Neural cell (in vitro differentiated cells): ENCODE data around the gene ADORA2A. TPM values are rescaled to one million over a fixed set of nuclear protein-coding genes. Genes with fewer than 3 reads are reported as not detected.

Experiments
- H2AFZ ChIP-seq: fragments of 200-600, 300-800 bp; sonication (generic), shearing (Covaris generic); 2 replicates; pipeline ENCODE4 v1.6.0; 2014; ENCODE audit warnings: low read depth, mild to moderate bottlenecking, antibody characterized with exemption, low read length, moderate library complexity
- H3F3A ChIP-seq: fragments of 200-600 bp; shearing (Covaris generic); 2 replicates; pipeline ENCODE4 v1.6.1; 2016; ENCODE audit warnings: mild to moderate bottlenecking, moderate library complexity, mixed read lengths, antibody characterized with exemption, low read length; ENCODE audit not compliant: insufficient read depth, poor library complexity, severe bottlenecking
- H3K27ac ChIP-seq: fragments of 200-600, 300-800 bp; sonication (generic), shearing (Covaris generic); 2 replicates; pipeline ENCODE4 v1.5.1; 2014; ENCODE audit warnings: mild to moderate bottlenecking, low read length, moderate library complexity
- H3K27me3 ChIP-seq: fragments of 300-800, 200-600 bp; sonication (generic), shearing (Covaris generic); 2 replicates; pipeline ENCODE4 v1.6.0; 2014; ENCODE audit warnings: mild to moderate bottlenecking, low read depth, low read length, moderate library complexity; ENCODE audit not compliant: insufficient read depth
- H3K36me3 ChIP-seq: fragments of 300-800, 200-600 bp; sonication (generic), shearing (Covaris generic); 2 replicates; pipeline ENCODE4 v1.5.1; 2014; ENCODE audit warnings: mild to moderate bottlenecking, antibody characterized with exemption, low read length, moderate library complexity; ENCODE audit not compliant: insufficient read depth
- H3K4me2 ChIP-seq: fragments of 300-800, 200-600 bp; sonication (generic), shearing (Covaris generic); 2 replicates; pipeline ENCODE4 v1.6.0; 2014; ENCODE audit warnings: mild to moderate bottlenecking, low read length
- H3K4me3 ChIP-seq: fragments of 300-800, 200-600 bp; sonication (generic), shearing (Covaris generic); 2 replicates; pipeline ENCODE4 v1.5.1; 2014; ENCODE audit warnings: mild to moderate bottlenecking, low read length, moderate library complexity
- H3K79me2 ChIP-seq: fragments of 200-600 bp; shearing (Covaris generic); replicated peaks from 2 replicates; pipeline ENCODE4 v1.6.0; 2014; ENCODE audit warnings: mild to moderate bottlenecking, low read length, moderate library complexity; ENCODE audit not compliant: insufficient read depth
- H3K9ac ChIP-seq: fragments of 300-800, 200-600 bp; sonication (generic), shearing (Covaris generic); 2 replicates; pipeline ENCODE4 v1.6.1; 2016; ENCODE audit warnings: mild to moderate bottlenecking, low read length, mixed read lengths
- H3K9me2 ChIP-seq: fragments of 200-600 bp; shearing (Covaris generic); 2 replicates; pipeline ENCODE4 v1.6.1; 2016; ENCODE audit warnings: mild to moderate bottlenecking, low read length, mixed read lengths; ENCODE audit not compliant: insufficient read depth
- H3K9me3 ChIP-seq: fragments of 200-600, 300-800 bp; sonication (generic), shearing (Covaris generic); 2 replicates; pipeline ENCODE4 v1.6.1; 2016; ENCODE audit warnings: mild to moderate bottlenecking, mixed run types, low read length, moderate library complexity, mixed read lengths
- H4K20me1 ChIP-seq: fragments of 200-600 bp; shearing (Covaris generic); 2 replicates; pipeline ENCODE4 v1.6.1; 2016; ENCODE audit warnings: mild to moderate bottlenecking, mixed run types; ENCODE audit not compliant: insufficient read depth
- CTCF ChIP-seq: fragments of 450-650 bp; IDR thresholded peaks from 2 replicates; pipeline ENCODE4 v1.5.1; 2014; ENCODE audit warnings: antibody characterized with exemption, mild to moderate bottlenecking, moderate library complexity; ENCODE audit not compliant: poor library complexity, severe bottlenecking
- EP300 ChIP-seq: fragments of 450-650 bp; conservative IDR thresholded peaks from 2 replicates; pipeline ENCODE4 v1.6.1; 2014; ENCODE audit warnings: antibody characterized with exemption, mild to moderate bottlenecking, moderate library complexity; ENCODE audit not compliant: poor library complexity, severe bottlenecking
- EZH2 ChIP-seq: fragments of 200-600, 300-800 bp; shearing (Covaris generic), sonication (generic); IDR thresholded peaks from 2 replicates; pipeline ENCODE4 v1.6.1; 2014; ENCODE audit warnings: antibody characterized with exemption, low read length, borderline replicate concordance, mild to moderate bottlenecking; ENCODE audit not compliant: insufficient read depth, poor library complexity, severe bottlenecking
- MXI1 ChIP-seq: fragments of 450-650 bp; conservative IDR thresholded peaks from 2 replicates; pipeline ENCODE4 v1.6.1; 2014; ENCODE audit warnings: antibody characterized with exemption, mild to moderate bottlenecking; ENCODE audit not compliant: poor library complexity, severe bottlenecking
- POLR2AphosphoS5 ChIP-seq: IDR thresholded peaks from 2 replicates; pipeline ENCODE4 v1.6.1; 2012
- RAD21 ChIP-seq: fragments of 450-650 bp; conservative IDR thresholded peaks from 2 replicates; pipeline ENCODE4 v1.6.1; 2014; ENCODE audit warnings: antibody characterized with exemption, mild to moderate bottlenecking, moderate library complexity
- REST ChIP-seq: IDR thresholded peaks from 2 replicates; pipeline ENCODE4 v1.6.1; 2012; ENCODE audit warnings: borderline replicate concordance
- SMC3 ChIP-seq: fragments of 450-650 bp; conservative IDR thresholded peaks from 2 replicates; pipeline ENCODE4 v1.6.1; 2014; ENCODE audit warnings: antibody characterized with exemption, mild to moderate bottlenecking, moderate library complexity; ENCODE audit not compliant: poor library complexity
- TAF1 ChIP-seq: IDR thresholded peaks from 2 replicates; pipeline ENCODE4 v1.6.1; 2012; ENCODE audit warnings: low read depth
- polyA plus RNA-seq: library from polyadenylated mRNA; depleted of rRNA; stranded (reverse); fragments of >200 nt; gene quantifications from 2 replicates; pipeline ENCODE4 v1.2.3, GENCODE V29; 2014

Gene ADORA2A
- polyA plus RNA-seq, 1 donor from 2014 or later: 2.9 TPM

GRCh38 chr22:24435323-24435645 lies 7.9 kb downstream of the ADORA2A start:
- Histone ChIP-seq H3K36me3 (no peaks in the 10 kb centered on the region), H3K9me3 (no peaks in the 10 kb centered on the region), H4K20me1 (no peaks in the 10 kb centered on the region), H3K4me3 (no peak overlapping the region), H3K27me3 (no peaks in the 10 kb centered on the region), H3F3A (no peaks in the 10 kb centered on the region), H3K9ac (no peak overlapping the region), H3K4me2 (no peak overlapping the region), H3K27ac (no peak overlapping the region), H3K79me2 (no peaks in the 10 kb centered on the region), H3K9me2 (no peaks in the 10 kb centered on the region), H2AFZ (no peak overlapping the region)
- TF ChIP-seq TAF1 (no peak), REST (no peak), EZH2 (no peak), SMC3 (no peak)

GRCh38 chr22:24435861-24436371 lies 8.5 kb downstream of the ADORA2A start:
- no peak overlapping the region for H3K4me2 ChIP-seq
- no peaks in the 10 kb centered on the region for H3K79me2 ChIP-seq
- H3K9me3 ChIP-seq: no peaks in the 10 kb centered on the region
- no peaks in the 10 kb centered on the region for H4K20me1 ChIP-seq
- H3K4me3 ChIP-seq: no peak overlapping the region
- H3K9ac ChIP-seq: no peak overlapping the region
- H2AFZ ChIP-seq: no peak overlapping the region
- no peaks in the 10 kb centered on the region for H3K9me2 ChIP-seq
- H3K27ac ChIP-seq: no peak overlapping the region
- H3K27me3 ChIP-seq: no peaks in the 10 kb centered on the region
- no peaks in the 10 kb centered on the region for H3K36me3 ChIP-seq
- no peaks in the 10 kb centered on the region for H3F3A ChIP-seq
- TF ChIP-seq POLR2AphosphoS5 (no peak), REST (no peak), RAD21 (no peak), MXI1 (no peak), SMC3 (no peak)

- Histone ChIP-seq H3K79me2 (no peaks in the 10 kb centered on the region), H3K36me3 (no peaks in the 10 kb centered on the region), H2AFZ (no peak overlapping the region), H3K9me3 (no peaks in the 10 kb centered on the region), H4K20me1 (no peaks in the 10 kb centered on the region), H3K27ac (no peak overlapping the region), H3K9me2 (no peaks in the 10 kb centered on the region), H3K9ac (no peak overlapping the region), H3K4me3 (no peak overlapping the region), H3F3A (no peaks in the 10 kb centered on the region), H3K27me3 (no peaks in the 10 kb centered on the region), H3K4me2 (no peak overlapping the region)
- TF ChIP-seq REST (no peak), EP300 (no peak), SMC3 (no peak), MXI1 (no peak), EZH2 (no peak), POLR2AphosphoS5 (no peak), RAD21 (no peak), CTCF (no peak), TAF1 (no peak)
Measured at GRCh38 chr22:24436553-24436952, 9.2 kb downstream of the ADORA2A start.
